HepG2 (cell line): ENCODE measurements around the gene CTNNA3. TPM values are rescaled to one million over a fixed set of nuclear protein-coding genes. Genes with fewer than 3 reads are reported as not detected.

ENCODE experiments used
- ATAC-seq: fragments of 200-7000 bp; cut with Tn5 transposase; 3 replicates; pipeline ENCODE4 v1.9.1; 2020; ENCODE audit warnings: mild to moderate bottlenecking, moderate library complexity
- BruUV-seq: library from RNA; stranded (reverse); fragments of 400-500 nt; replicated peaks from 2 replicates; lab custom pipeline; 2021; lab: Mats Ljungman, UMichigan
- CTCF ChIA-PET: fragments of 300-600 bp; formaldehyde crosslinking; extraction: SDS; loops from one replicate; lab custom pipeline; 2021; ENCODE audit warnings: low total read pairs, inconsistent platforms, low intra/inter-chr PET ratio; lab: Yijun Ruan, JAX
- POLR2A ChIA-PET: fragments of 350-600 bp; sonication (Branson Sonifier 250); formaldehyde crosslinking; loops from one replicate; lab custom pipeline; 2020; ENCODE audit warnings: antibody characterized with exemption, inconsistent platforms; lab: Yijun Ruan, JAX
- DNase-seq: peaks from one replicate; pipeline ENCODE4 v3.0.0-alpha.2; 2015; ENCODE audit warnings: low spot score
- FAIRE-seq: peaks from 3 replicates; lab custom pipeline; 2011; peaks lifted over from hg19 to GRCh38; lab: Jason Lieb, UNC
- H2AFZ ChIP-seq: one replicate; pipeline ENCODE4 v1.6.1; 2011; ENCODE audit warnings: low read length, inconsistent platforms
- H3K27ac ChIP-seq: fragments of 300-600 bp; 3 replicates; pipeline ENCODE4 v1.8.0; 2011; ENCODE audit warnings: mixed run types, mild to moderate bottlenecking, mixed read lengths, low read length, inconsistent platforms; ENCODE audit not compliant: insufficient read depth; ENCODE audit errors: extremely low read length
- H3K27me3 ChIP-seq, 2 experiments: fragments of 200-600 bp in 1 of 2; 2 replicates in 1 of 2; 3 replicates in 1 of 2; pipeline versions ENCODE4 v1.6.0 to v1.8.0; 2011; ENCODE audit warnings: low read length in 2 of 2, mild to moderate bottlenecking in 2 of 2, moderate library complexity in 2 of 2, inconsistent platforms in 1 of 2; ENCODE audit not compliant: insufficient read depth in 2 of 2, control insufficient read depth in 1 of 2
- H3K36me3 ChIP-seq, 2 experiments: fragments of 200-600 bp in 1 of 2; replicated peaks in 1 of 2; 2 replicates in 1 of 2; 3 replicates in 1 of 2; pipeline versions ENCODE4 v1.5.1 to v1.8.0; 2011; ENCODE audit warnings: low read length in 2 of 2, inconsistent platforms in 1 of 2; ENCODE audit not compliant: insufficient read depth in 2 of 2, control insufficient read depth in 1 of 2
- H3K4me1 ChIP-seq: 2 replicates; pipeline ENCODE4 v1.5.1; 2012; ENCODE audit warnings: low read length, inconsistent platforms; ENCODE audit not compliant: insufficient read depth
- H3K4me2 ChIP-seq: 2 replicates; pipeline ENCODE4 v1.6.0; 2011; ENCODE audit warnings: low read depth, low read length, inconsistent platforms
- H3K4me3 ChIP-seq, 3 experiments: fragments of 200-600 bp in 1 of 3; sonication (generic), shearing (Covaris generic) in 1 of 3; replicated peaks in 1 of 3; 2 replicates each; pipeline ENCODE4 v1.5.1; 2011 to 2016; ENCODE audit warnings: low read length in 3 of 3, inconsistent platforms in 2 of 3, low read depth in 2 of 3, mild to moderate bottlenecking in 2 of 3, control low read depth in 1 of 3, mixed read lengths in 1 of 3; ENCODE audit not compliant: insufficient read depth in 1 of 3
- H3K79me2 ChIP-seq: one replicate; pipeline ENCODE4 v1.6.1; 2011; ENCODE audit warnings: low read length, inconsistent platforms; ENCODE audit not compliant: insufficient read depth
- H3K9ac ChIP-seq: 2 replicates; pipeline ENCODE4 v1.6.0; 2011; ENCODE audit warnings: mild to moderate bottlenecking, low read depth, low read length, inconsistent platforms; ENCODE audit not compliant: insufficient read depth
- H3K9me3 ChIP-seq: 2 replicates; pipeline ENCODE4 v1.5.1; 2012; ENCODE audit warnings: mild to moderate bottlenecking, low read length
- H4K20me1 ChIP-seq: 2 replicates; pipeline ENCODE4 v1.6.0; 2011; ENCODE audit warnings: inconsistent platforms, mild to moderate bottlenecking, low read length, moderate library complexity; ENCODE audit not compliant: insufficient read depth
- FOXO1 ChIP-seq: sonication (generic); formaldehyde crosslinking; IDR thresholded peaks from 2 replicates; pipeline ENCODE4 v1.4.0; 2020; ENCODE audit warnings: missing genetic modification reagents
- ISL2 ChIP-seq: sonication (generic); formaldehyde crosslinking; IDR thresholded peaks from 2 replicates; pipeline ENCODE4 v1.5.0; 2020; ENCODE audit warnings: missing genetic modification reagents
- MYC ChIP-seq: sonication (generic); formaldehyde crosslinking; IDR thresholded peaks from 2 replicates; pipeline ENCODE4 v1.9.0; 2021; ENCODE audit warnings: missing genetic modification reagents, borderline replicate concordance
- MYPOP ChIP-seq: sonication (generic); formaldehyde crosslinking; IDR thresholded peaks from 2 replicates; pipeline ENCODE4 v1.8.1; 2023; ENCODE audit warnings: mild to moderate bottlenecking, moderate library complexity, missing genetic modification reagents
- ZNF609 ChIP-seq: sonication (generic); formaldehyde crosslinking; IDR thresholded peaks from 2 replicates; pipeline ENCODE4 v1.4.0; 2020; ENCODE audit warnings: mild to moderate bottlenecking, missing genetic modification reagents, borderline replicate concordance
- ZNF674 ChIP-seq: sonication (generic); formaldehyde crosslinking; IDR thresholded peaks from 2 replicates; pipeline ENCODE4 v1.5.0; 2020; ENCODE audit warnings: low read depth, mild to moderate bottlenecking, missing genetic modification reagents
- WGBS: methylation state at CpG from one replicate; pipeline ENCODE4 v1.1.6; 2017; ENCODE audit warnings: low lambda C conversion rate; 5-methylcytosine and 5-hydroxymethylcytosine counted together
- in situ Hi-C: cut with HindIII; loops from 2 replicates; pipeline ENCODE4 v1.10.0; 2017; ENCODE audit warnings: low pct_unique_long_range_greater_than_20kb; ENCODE audit not compliant: extremely low pct_ligation_motif_present
- intact Hi-C: fragments of 100-400 bp; cut with micrococcal nuclease; formaldehyde crosslinking; loops from one replicate; pipeline ENCODE4 v1.10.0; 2022; ENCODE audit not compliant: unreplicated experiment
- polyA plus RNA-seq, 8 experiments: library from polyadenylated mRNA; depleted of rRNA in 3 of 8; stranded (reverse) in 7 of 8; unstranded in 1 of 8; fragments of >200 nt; fragmentation: Illumina TruSeq in 4 of 8; extraction: Trizol in 4 of 8; gene quantifications; 2 replicates each; pipeline versions ENCODE4 v1.2.1 to v1.2.3, GENCODE V29; 2011 to 2016; ENCODE audit warnings: low read depth in 4 of 8, missing spikeins in 1 of 8, mixed read lengths in 1 of 8; ENCODE audit not compliant: insufficient read depth in 1 of 8
- total RNA-seq, 5 experiments: library from RNA; depleted of rRNA; stranded (reverse); fragments of >200 nt; fragmentation: Illumina TruSeq; extraction: Trizol; gene quantifications; 2 replicates each; pipeline ENCODE4 v1.2.3, GENCODE V29; 2016; ENCODE audit warnings: low read depth in 1 of 5
- TF ChIP-seq, protein P1 (sequence below): IDR thresholded peaks from 2 replicates; pipeline ENCODE4 v1.6.1; 2016; ENCODE audit warnings: low read depth
- TF ChIP-seq, protein P2 (sequence below): sonication (generic); formaldehyde crosslinking; conservative IDR thresholded peaks from 2 replicates; pipeline ENCODE4 v1.8.1; 2023; ENCODE audit warnings: missing genetic modification reagents

CTNNA3 gene
- total and polyA plus RNA-seq, 2 of the 13 experiments (the other 11 are each of a cell fraction or from before 2014, with no cell fraction given), result not detected

- intact Hi-C loops (no loop called here), in situ Hi-C loops (no loop called here)
- no peak for DNase-seq
- H3K4me1 ChIP-seq, result no peaks in the 10 kb centered on the region
- no peak overlapping the region for H2AFZ ChIP-seq
- H3K27me3 ChIP-seq, result no peaks in the 10 kb centered on the region
- H3K9me3 ChIP-seq, result no peaks in the 10 kb centered on the region
- no peak for FAIRE-seq
- H3K4me3 ChIP-seq, result no peak overlapping the region
- H3K9ac ChIP-seq, result no peak overlapping the region
- no TSS peak for BruUV-seq
- POLR2A ChIA-PET, result no interaction called here
- no peaks in the 10 kb centered on the region for H3K36me3 ChIP-seq
- CTCF ChIA-PET, result no interaction called here
- H3K79me2 ChIP-seq, result no peaks in the 10 kb centered on the region
- ATAC-seq, result no peak
- no peak overlapping the region for H3K4me2 ChIP-seq
- WGBS, result 20% methylated on average over 5 of the region's 5 CpGs
- H3K27ac ChIP-seq, result no peak overlapping the region
- no peaks in the 10 kb centered on the region for H4K20me1 ChIP-seq
- no peak for TF ChIP-seq MYC
- TF ChIP-seq MYPOP (CRISPR knock-in tag), result no peak
- TF ChIP-seq, protein P1, sequence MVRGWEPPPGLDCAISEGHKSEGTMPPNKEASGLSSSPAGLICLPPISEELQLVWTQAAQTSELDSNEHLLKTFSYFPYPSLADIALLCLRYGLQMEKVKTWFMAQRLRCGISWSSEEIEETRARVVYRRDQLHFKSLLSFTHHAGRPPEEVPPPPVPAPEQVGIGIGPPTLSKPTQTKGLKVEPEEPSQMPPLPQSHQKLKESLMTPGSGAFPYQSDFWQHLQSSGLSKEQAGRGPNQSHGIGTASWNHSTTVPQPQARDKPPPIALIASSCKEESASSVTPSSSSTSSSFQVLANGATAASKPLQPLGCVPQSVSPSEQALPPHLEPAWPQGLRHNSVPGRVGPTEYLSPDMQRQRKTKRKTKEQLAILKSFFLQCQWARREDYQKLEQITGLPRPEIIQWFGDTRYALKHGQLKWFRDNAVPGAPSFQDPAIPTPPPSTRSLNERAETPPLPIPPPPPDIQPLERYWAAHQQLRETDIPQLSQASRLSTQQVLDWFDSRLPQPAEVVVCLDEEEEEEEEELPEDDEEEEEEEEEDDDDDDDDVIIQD, result no peak
- TF ChIP-seq, protein P2, sequence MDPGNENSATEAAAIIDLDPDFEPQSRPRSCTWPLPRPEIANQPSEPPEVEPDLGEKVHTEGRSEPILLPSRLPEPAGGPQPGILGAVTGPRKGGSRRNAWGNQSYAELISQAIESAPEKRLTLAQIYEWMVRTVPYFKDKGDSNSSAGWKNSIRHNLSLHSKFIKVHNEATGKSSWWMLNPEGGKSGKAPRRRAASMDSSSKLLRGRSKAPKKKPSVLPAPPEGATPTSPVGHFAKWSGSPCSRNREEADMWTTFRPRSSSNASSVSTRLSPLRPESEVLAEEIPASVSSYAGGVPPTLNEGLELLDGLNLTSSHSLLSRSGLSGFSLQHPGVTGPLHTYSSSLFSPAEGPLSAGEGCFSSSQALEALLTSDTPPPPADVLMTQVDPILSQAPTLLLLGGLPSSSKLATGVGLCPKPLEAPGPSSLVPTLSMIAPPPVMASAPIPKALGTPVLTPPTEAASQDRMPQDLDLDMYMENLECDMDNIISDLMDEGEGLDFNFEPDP (CRISPR knock-in tag), result no peak
- no peak for TF ChIP-seq ZNF609 (CRISPR knock-in tag)
- TF ChIP-seq FOXO1, result no peak
- TF ChIP-seq ZNF674 (CRISPR knock-in tag), result no peak
- no peak for TF ChIP-seq ISL2 (CRISPR knock-in tag)
These were observed 754.5 kb downstream of the CTNNA3 start for GRCh38 chr10:66941491-66941890.
